CD4-positive, alpha-beta T cell treated with Interleukin-4 for 1 hour (primary cell): Measurements from ENCODE around the gene CYP19A1.

Source experiments
- DNase-seq, 2 donors: peaks; one replicate each; pipeline ENCODE4 v3.0.0-alpha.2; 2020 to 2022

Gene CYP19A1

GRCh38 chr15:51252671-51253070 is 85.7 kb downstream of the CYP19A1 start:
- no peak for DNase-seq

- DNase-seq, result no peak
These were observed 86.8 kb downstream of the CYP19A1 start for GRCh38 chr15:51251556-51251955.

DNA sequence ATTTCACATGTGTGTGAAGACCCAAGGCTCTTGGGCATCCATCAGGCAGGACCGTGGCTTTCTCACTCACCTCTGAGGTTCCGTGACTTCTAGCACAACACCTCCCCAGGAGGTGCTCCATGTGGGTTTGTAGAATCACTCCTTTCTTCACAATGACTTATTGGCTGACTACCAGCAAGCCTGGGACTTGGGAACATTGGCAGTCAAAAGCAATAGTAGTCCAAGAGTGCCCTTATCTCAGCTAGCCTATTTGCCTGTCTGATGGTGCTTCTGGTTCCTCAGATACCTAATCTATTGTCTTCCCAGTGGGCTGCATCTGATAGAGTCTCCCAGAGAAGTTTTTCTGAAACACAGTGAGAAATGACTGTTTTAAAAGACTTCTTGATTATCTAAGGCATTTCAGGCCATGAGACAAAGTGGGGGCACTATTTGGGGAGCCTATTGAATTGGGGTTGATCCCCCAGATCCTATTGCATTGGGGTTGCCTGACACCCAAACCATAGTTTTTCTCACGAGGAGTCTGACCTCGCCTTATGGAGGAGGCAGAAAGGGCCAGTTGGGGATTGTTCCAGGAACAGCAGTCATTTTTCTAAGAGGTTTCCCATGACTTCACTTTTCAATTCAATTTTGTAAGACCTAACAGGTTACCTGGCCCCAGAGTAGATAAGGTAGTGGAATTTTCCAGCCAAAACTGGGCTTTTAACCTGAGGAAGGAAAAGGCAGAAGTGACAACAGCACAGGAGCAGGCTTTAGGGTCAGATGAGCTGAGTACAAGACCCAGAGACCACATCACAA is 88.0 kb downstream of the CYP19A1 start:
- no peak for DNase-seq

DNA sequence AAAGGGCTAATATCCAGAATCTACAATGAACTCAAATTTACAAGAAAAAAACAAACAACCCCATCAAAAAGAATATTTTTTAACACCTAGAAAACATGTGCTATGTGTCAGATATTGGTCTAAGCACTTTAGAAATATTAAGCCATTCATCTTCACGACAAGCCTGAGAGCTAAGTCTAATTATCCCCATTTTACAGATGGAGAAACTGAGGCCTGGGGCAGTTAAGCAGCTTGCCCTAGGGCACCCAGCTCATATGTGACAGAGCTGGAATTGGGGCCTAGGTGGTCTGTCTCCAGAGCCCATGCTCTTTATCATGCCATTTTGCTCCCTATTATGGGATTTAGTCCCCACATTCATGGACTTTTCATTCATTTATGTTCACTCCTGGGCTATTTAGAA is 92.8 kb downstream of the CYP19A1 start:
- DNase-seq, result no peak

GRCh38 chr15:51244423-51244869 is 94.0 kb downstream of the CYP19A1 start:
- no peak for DNase-seq

GRCh38 chr15:51243774-51244173 is 94.6 kb downstream of the CYP19A1 start:
- DNase-seq, result no peak

- DNase-seq, result no peak
These were observed 98.3 kb downstream of the CYP19A1 start for GRCh38 chr15:51240066-51240465.

- no peak for DNase-seq
These were observed 100.6 kb downstream of the CYP19A1 start for GRCh38 chr15:51237816-51238215.

DNA sequence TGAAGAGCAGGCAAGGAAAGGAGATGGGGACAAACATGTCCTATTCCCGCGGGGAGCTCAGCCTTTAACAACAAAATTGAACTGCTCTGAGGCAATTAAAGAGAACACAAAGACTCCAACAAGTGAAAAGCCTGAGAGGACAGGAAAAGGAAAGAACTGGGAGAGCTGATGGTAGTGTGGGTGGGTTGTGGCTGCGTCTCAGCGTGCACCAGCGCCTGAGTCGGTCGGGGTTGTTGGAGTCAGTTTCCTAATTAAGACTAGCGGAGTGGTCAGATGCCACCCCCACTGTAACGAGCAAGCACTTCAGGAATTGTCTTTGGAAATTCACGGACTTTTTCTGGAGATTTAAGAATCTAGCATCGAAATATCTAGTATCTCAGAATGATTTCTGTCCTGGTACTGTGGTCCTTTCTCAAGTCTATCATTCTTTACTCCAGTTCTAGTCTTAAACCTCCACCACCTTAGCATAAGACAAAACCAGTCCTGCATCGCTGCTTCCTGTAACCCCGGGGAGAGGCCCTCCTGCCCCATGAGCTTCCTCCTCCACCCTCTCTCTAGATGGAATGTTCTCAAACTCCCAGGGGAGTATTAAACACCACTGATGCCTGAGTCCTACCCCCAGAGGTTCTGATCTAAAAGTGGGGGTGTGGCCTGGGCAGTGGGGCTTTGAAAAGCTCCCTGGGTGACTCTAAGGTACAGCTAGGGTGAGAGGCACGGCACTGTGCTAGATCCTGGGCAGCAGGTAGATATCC is 104.0 kb downstream of the CYP19A1 start:
- DNase-seq, result no peak

DNA sequence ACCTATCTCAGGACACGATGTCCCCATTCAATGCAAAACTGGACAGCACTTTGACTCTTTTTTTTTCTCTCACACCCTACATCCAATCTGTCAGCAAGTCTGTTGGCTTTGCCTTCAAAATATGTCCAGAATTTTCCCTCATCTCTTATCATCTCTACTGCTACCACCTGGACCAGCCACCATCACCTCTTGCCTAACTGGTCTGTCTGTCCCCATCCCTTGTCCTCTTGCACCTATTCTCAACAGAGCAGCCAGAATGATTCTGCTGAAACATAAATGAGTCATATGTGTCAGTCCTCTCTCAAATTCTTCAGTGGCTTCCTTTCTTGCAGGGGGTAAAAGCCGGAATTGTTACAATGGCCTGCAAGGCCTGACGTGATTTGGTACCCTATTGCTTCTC is 105.8 kb downstream of the CYP19A1 start:
- DNase-seq, result no peak

DNA sequence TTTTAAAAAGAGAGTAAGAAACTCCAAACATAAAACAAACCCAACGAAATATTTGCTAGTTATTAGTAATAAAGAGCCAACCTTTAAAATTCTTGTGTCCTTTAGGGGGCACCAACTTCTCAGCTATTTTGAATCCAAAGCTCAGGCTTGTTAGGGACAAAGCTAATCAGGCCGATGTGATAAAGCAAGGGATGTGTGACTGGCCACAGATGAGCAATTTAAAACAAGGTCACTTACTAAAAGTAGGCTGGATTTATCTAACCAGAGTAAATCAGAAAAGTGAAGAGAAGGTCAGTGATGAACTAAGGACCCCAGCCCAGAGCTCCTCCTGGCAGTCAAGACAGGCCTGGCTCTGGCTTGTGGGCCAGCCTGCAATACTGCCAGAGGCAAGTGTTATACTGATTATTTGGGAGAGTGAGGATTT is 108.5 kb downstream of the CYP19A1 start:
- DNase-seq, result no peak

GRCh38 chr15:51227940-51228732 is 110.3 kb downstream of the CYP19A1 start:
- peak in 1 of 2 donors; percentile 42 for DNase-seq

GRCh38 chr15:51226576-51227210 is 111.7 kb downstream of the CYP19A1 start:
- no peak for DNase-seq

GRCh38 chr15:51224428-51224827 is 114.0 kb downstream of the CYP19A1 start:
- no peak for DNase-seq

GRCh38 chr15:51223771-51224229 is 114.6 kb downstream of the CYP19A1 start:
- no peak for DNase-seq

- no peak for DNase-seq
These were observed 120.0 kb downstream of the CYP19A1 start for GRCh38 chr15:51218299-51218938.

DNA sequence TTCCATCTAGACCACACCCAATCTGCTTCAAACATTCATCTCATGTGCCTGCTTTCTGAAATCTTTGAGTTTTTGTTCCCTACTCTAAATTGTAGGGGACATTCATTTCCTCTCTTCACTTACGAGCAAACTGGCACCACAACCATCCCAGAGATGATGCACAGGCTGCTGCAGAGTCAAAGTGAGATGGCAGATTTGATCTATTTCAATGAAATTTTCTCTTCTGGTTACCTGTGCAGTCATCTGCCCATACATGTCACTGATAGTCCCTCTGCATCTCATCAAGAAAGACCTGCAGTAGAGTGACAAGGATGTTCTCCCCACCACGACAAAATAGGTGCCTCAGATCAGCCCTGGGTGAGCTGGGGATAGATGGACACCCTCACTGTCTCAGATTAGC is 125.5 kb downstream of the CYP19A1 start:
- DNase-seq, result no peak

DNA sequence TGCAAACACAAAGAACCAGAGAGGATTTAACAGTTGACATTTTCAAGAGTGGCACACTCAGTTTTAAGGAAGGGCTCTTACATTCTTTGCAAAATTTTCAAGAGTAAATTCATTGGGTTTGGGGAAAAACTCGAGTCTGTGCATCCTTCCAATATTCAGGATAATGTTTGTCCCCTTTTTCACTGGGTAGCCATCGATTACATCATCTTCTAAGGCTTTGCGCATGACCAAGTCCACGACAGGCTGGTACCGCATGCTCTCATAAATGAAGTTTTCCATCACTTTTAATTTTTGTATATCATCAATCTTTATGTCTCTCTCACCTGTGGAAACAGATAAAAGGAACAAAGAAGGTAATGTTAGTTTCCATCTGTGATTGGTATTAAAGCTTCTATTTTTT is 126.2 kb downstream of the CYP19A1 start:
- no peak for DNase-seq

DNA sequence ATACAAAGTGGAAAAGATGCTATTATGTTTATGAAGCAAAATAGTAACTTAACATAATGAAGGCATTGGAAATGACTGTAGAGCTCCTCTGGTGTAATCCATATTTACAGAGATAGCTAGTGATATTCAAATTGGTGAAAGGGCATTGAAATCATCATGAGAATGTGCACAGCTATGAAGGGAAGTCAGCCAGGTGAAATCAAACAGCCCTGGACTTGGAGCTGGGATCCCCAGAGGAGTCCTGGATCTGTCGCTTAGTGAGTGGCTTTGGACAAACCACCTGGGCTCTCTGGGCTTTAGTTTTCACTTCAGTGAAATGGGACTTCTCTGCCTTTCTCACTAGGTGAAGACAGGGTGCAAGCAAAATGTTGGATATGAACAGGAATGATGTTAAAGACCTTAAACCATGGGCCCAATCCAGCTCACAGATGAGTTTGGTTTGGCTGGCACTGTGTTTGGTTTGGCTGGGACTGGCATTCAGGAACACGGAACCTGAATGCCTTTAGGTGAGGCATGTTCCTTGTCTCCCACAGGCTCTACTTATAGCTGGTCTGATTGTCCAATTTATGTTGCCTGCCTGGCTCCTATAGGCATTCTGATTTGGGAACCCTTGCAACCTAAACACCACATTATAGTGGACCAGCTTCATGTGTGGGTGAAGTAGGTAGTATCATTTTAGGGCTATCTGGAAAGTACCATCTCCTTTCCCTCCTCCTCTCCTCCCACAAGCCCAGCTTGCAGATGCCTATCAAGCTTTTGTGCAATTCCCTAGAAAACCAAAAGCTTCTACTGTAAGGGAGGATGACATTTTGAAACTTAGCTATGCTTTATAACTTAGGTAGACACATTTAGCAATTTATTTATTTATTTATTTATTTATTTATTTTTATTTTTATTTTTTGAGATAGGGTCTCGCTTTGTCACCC is 133.1 kb downstream of the CYP19A1 start:
- no peak for DNase-seq

GRCh38 chr15:51203797-51204196 is 134.6 kb downstream of the CYP19A1 start:
- no peak for DNase-seq

DNA sequence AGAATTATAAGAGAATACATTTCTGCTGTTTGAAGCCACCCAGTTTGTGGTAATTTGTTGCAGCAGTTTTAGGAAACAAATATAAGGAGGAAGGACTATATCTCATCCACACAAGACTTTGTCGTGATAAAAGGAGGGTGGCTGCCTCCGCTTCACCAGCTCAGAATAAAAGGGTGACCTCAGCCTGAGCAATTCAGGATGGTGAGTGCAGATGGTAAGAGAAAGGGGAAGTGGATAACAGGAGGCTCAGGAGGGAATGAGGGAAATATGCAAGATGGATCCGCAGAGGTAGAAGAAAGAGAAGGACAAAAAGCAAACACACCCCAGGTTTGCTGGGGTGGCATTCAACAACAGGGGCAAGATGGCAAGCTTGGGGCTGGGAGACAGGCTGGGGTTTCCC is 135.6 kb downstream of the CYP19A1 start:
- DNase-seq, result no peak
